ENCODE data around the gene TNRC6C. TPM values are rescaled to one million over a fixed set of nuclear protein-coding genes. Genes with fewer than 3 reads are reported as not detected.

The TNRC6C gene
- total and polyA plus RNA-seq, 9 of the 15 experiments (the other 6 are each of a cell fraction or from before 2014, with no cell fraction given) = 0.20 to 4.9 (median 2.3) TPM

GRCh38 chr17:78154903-78155811, 196.7 kb downstream of the TNRC6C start (continued):
- TF ChIP-seq FOXA1 (IDR thresholded peaks at IDR 0.05; ENCODE audit: borderline replicate concordance) (no peak), ZNF324 (CRISPR knock-in tag; IDR thresholded peaks at IDR 0.05) (no peak), RFX7 (CRISPR knock-in tag; IDR thresholded peaks at IDR 0.05) (no peak), ZNF282 (CRISPR knock-in tag; IDR thresholded peaks at IDR 0.05) (no peak), FOXK2 (conservative IDR thresholded peaks at IDR 0.05 in 1 of 2, IDR thresholded peaks at IDR 0.05 in 1 of 2; ENCODE audit: low read depth in 2 of 2) (peak in 1 of 2 experiments; percentile 48; a peak in 1 of 4 replicates), NFIC (IDR thresholded peaks at IDR 0.05) (no peak), ELK1 (CRISPR knock-in tag; IDR thresholded peaks at IDR 0.05) (no peak), HDAC3 (IDR thresholded peaks at IDR 0.05; ENCODE audit: borderline replicate concordance, partially characterized antibody) (no peak), ZNF408 (CRISPR knock-in tag; IDR thresholded peaks at IDR 0.05; ENCODE audit: low read depth) (no peak), RBFOX2 (IDR thresholded peaks at IDR 0.05; ENCODE audit: low read depth, low read length) (no peak), ZKSCAN1 (IDR thresholded peaks at IDR 0.05; ENCODE audit: low read depth, low read length) (no peak), ZNF77 (CRISPR knock-in tag; IDR thresholded peaks at IDR 0.05) (no peak), BCOR (IDR thresholded peaks at IDR 0.05) (no peak), ZBTB43 (CRISPR knock-in tag; IDR thresholded peaks at IDR 0.05) (no peak), RBM34 (IDR thresholded peaks at IDR 0.05; ENCODE audit: borderline replicate concordance, insufficient read depth, low read length) (no peak), IRF2 (CRISPR knock-in tag; IDR thresholded peaks at IDR 0.05) (no peak), MTF1 (CRISPR knock-in tag; IDR thresholded peaks at IDR 0.05; ENCODE audit: borderline replicate concordance) (no peak), ZNF140 (CRISPR knock-in tag; IDR thresholded peaks at IDR 0.05) (no peak), HDAC8 (tag; IDR thresholded peaks at IDR 0.05) (no peak), E2F5 (CRISPR knock-in tag; IDR thresholded peaks at IDR 0.05) (no peak), ZNF583 (CRISPR knock-in tag; IDR thresholded peaks at IDR 0.05) (no peak), MAX (CRISPR knock-in tag; IDR thresholded peaks at IDR 0.05) (no peak), FOXJ2 (tag; IDR thresholded peaks at IDR 0.05) (no peak), GABPB1 (CRISPR knock-in tag; IDR thresholded peaks at IDR 0.05) (no peak), ATF7 (IDR thresholded peaks at IDR 0.05) (peak; percentile 32; the same call in 1 of the 2 replicates), ZNF561 (CRISPR knock-in tag; conservative IDR thresholded peaks at IDR 0.05) (no peak), ZBTB17 (CRISPR knock-in tag; IDR thresholded peaks at IDR 0.05) (0 out of 2 replicates have a peak, but pooled peaks have one; percentile 34), ELF4 (CRISPR knock-in tag; IDR thresholded peaks at IDR 0.05) (no peak)
